SH-SY5Y (cell line): ENCODE data around the gene HYCC1.

ENCODE experiments used
- GATA2 ChIP-seq: IDR thresholded peaks from 2 replicates; pipeline ENCODE4 v1.6.1; 2011; ENCODE audit warnings: mild to moderate bottlenecking, low read depth, low read length
- GATA3 ChIP-seq: IDR thresholded peaks from 2 replicates; pipeline ENCODE4 v1.6.1; 2011; ENCODE audit warnings: low read depth, mild to moderate bottlenecking, low read length, moderate library complexity

Gene HYCC1

GRCh38 chr7:22998519-22998896 is 15.4 kb downstream of the HYCC1 start:
- TF ChIP-seq GATA2 (no peak), GATA3 (no peak)

DNA sequence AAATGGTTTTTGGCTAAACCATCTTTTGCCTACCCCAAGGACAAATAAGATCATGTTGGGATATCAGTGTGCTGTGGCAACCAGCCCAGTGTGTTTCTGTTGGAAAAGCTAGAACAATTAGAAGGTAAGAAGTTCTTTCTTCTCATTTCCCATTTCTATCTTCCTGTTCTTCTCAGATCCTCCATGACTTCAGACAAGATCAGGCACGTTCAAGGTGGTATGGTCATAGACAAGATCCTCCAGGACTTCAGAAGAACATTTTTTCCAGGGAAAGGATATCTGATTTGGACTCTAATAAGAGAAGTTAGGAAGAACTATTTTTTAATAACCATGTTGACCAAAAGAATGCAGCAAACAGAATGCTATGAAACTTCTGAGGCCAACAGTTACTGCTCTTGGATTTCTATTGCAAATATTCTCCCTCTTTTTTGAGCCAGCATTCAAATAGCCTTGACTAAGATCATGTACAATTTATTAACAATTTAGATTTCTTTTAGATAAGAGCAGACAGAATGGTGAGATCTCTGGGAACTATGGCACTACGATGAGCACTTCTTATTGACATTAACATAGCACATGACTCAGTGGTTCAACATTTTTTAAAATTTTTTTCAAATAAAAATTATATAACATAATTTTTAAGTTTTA is 15.9 kb downstream of the HYCC1 start:
- TF ChIP-seq GATA2 (no peak), GATA3 (no peak)

- TF ChIP-seq GATA2: no peak
- TF ChIP-seq GATA3: no peak
These were observed 17.5 kb downstream of the HYCC1 start for GRCh38 chr7:22996470-22996869.

- TF ChIP-seq GATA3 (no peak), GATA2 (no peak)
These were observed 18.9 kb downstream of the HYCC1 start for GRCh38 chr7:22995011-22995410.

DNA sequence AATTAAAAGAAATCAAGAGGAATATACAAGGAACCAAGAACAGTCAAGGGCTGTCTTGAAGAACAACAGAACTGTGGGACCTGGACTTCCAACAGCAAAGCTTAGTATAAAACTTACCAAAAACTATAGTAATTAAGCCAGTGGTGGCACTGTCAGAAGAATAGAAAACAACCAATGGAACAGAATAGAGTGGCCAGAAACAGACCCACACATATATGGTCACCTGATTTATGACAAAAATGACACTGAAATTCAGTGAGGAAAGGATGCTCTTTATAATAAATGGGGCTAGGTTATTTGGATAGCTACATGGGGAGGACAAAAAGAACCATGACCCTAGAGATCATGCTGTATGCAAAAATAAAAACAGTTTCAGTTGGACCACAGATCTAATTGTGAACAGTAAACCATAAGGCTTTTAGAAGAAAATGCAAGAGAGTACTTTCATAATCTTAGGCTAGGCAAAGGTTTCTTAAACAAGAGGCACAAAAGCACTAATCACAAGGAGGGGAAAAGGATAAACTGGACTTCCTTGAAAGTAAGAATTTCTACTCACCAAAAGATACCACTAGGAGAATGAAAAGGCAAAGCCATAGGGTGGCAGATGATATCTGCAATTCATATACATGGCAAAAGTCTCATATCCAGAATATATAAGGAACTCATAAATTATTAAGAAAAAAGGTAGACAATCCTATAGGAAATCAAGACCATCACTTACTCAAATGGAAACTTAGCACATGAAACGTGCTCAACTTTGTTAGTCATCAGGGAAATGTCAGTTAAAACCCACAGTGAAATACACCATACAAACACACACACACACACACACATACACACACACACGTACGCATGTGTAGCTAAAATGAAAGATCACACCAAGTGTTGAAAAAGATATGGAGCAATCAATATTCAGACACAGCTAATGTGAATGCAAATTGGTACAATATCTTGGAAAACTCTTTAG is 20.8 kb downstream of the HYCC1 start:
- TF ChIP-seq GATA3 (no peak), GATA2 (no peak)

GRCh38 chr7:22990588-22990949 is 23.4 kb downstream of the HYCC1 start:
- TF ChIP-seq GATA3 (no peak), GATA2 (no peak)

DNA sequence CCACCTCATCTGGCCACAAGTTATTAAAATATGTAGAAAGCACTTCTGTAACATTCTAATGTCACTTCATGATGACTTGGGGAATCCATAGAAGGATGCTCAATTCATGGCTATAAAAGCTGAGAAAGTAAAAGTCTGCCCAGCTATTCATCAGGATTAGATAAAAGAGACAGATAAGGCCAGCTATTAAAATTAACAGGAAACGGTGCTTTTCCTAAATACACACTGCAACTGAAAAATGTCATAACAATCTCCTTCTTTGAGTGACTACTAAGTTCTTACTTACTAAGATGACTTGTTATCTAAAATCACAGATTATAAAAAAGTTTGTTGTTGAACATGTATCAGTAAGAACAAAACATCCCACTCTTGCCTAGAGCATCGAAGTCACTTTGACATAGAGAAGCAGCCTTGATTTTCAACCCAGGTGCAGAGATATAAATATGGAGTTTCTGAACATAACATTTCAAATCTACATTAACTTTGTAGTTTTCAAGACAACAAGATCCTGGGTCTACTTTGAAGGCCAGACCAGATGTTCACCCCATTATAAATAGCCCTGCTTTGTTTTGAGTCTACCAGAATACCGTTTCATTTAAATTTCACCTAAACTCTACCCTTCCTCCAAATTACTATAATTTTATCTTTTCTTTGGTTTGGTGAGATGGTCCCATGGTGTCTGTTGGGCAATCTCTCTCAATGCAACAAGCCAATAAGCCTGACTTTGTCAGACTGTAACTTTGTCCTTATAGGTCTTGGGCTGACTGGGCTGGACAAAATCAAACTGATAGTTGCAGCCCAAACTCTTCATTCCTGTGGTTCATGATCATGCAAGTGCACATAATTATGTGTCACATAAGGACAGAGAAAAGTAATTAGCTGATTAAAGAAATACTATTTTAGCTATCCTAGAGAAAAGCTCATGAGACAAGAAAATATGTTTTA is 24.0 kb downstream of the HYCC1 start:
- TF ChIP-seq GATA3 (no peak), GATA2 (no peak)

DNA sequence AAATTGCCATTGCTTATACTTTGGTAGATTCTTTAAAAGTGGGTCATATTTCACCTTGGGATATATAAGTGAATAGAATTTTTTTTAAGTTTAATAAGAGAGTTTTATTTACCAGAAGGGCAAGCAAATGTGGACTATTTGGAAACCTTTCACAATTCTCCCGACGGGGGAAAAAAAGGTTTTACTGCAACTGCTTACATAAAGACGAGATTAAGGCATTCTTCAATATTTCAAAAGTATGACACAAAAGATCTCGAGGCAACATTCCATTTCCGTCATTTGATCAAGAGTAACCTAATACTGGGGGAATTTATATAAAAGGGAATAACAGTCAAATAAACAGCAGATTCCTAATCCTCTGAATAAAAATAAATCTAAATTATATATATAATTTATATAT is 28.5 kb downstream of the HYCC1 start:
- TF ChIP-seq GATA2: no peak

DNA sequence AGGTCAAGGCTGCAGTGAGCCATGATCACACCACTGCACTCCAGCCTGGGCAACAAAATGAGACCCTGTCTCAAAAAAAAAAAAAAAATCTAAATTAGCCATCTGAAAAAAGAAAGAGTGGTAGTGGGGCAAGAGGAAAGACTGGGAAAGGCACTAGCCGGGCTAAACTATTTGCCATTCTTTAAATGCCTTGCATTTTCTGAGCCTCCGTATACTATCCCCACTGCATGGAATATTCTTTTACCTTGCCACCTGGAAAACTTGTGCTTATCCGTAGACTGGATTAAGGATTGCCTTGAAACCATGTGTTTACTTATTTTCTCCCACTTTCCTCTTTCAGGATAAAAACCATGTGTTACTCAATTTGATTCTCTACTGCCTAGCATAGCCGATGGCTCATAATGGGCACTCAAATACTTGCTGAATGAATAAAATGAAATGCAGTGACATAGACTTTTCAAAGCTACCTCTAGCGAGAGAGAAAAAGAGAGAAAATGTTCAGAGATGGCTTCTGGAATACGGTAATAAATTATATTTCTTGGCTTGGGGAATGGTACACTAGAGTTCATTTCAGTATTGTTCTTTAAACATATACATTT is 30.6 kb downstream of the HYCC1 start:
- TF ChIP-seq GATA2: no peak
- TF ChIP-seq GATA3: no peak

- no peak for TF ChIP-seq GATA3
- TF ChIP-seq GATA2: no peak
These were observed 33.5 kb downstream of the HYCC1 start for GRCh38 chr7:22980422-22980821.

GRCh38 chr7:22979861-22980260 is 34.1 kb downstream of the HYCC1 start:
- TF ChIP-seq GATA2 (no peak), GATA3 (no peak)

GRCh38 chr7:22979251-22979650 is 34.7 kb downstream of the HYCC1 start:
- no peak for TF ChIP-seq GATA2

DNA sequence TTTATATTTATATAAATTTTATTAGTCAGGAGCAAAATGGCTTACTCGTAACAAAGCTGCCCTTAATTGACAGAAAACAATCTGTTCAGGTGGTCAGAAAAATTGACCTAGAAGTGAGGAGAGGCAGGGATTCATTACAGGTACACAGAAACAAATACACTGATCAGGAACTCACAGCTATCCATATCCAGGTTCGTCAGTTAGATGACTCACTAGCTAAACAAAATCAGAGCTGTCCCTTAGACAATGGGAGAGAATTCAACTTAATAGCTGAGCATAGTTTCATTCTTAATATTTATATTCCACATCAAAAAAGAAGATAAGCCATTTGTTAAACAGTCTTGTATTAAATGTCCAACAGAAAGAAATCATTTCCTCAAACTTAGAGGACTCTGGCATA is 41.7 kb downstream of the HYCC1 start:
- TF ChIP-seq GATA2 (no peak), GATA3 (no peak)

DNA sequence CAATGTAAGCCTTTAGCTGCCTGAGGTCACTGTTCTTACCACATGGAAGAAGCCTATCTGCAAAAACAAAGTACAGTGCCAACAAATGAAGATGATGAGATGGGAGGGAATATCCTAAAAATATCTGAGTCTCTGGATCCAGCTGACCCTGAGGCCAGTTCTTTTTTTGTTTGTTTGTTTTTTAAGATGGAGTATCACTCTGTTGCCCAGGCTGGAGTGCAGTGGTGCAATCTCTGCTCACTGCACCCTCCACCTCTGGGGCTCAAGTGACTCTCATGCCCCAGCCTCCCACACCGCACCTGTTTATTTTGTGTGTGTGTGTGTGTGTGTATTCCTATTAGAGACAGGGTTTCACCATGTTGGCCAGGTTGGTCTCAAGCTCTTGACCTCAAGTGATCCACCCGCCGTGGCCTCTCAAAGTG is 44.9 kb downstream of the HYCC1 start:
- TF ChIP-seq GATA2 (no peak), GATA3 (no peak)
